Measurements from ENCODE around the gene PLPPR5. TPM values are rescaled to one million over a fixed set of nuclear protein-coding genes. Genes with fewer than 3 reads are reported as not detected.

Gene PLPPR5
- total and polyA plus RNA-seq, 9 of the 15 experiments (the other 6 are each of a cell fraction or from before 2014, with no cell fraction given): not detected

- 0% methylated on average over 4 of the region's 4 CpGs for WGBS (ENCODE audit: insufficient coverage, low coverage, missing lambda C conversion rate)
- Histone ChIP-seq H2AFZ (ENCODE audit: low read depth, low read length) (no peak overlapping the region), H3K27me3 (ENCODE audit: control insufficient read depth in 2 of 2, insufficient read depth in 2 of 2, low read length in 2 of 2) (no peaks in the 10 kb centered on the region), H3K4me2 (ENCODE audit: insufficient read depth, low read length) (no peak overlapping the region), H3K4me3 (no peak overlapping the region), H3K9ac (ENCODE audit: insufficient read depth in 1 of 2, low read depth in 2 of 2, low read length in 2 of 2) (no peak overlapping the region), H3K9me3 (replicated peaks; ENCODE audit: control insufficient read depth, insufficient read depth, low read depth, low read length) (no peaks in the 10 kb centered on the region), H3K9me1 (ENCODE audit: control insufficient read depth, insufficient read depth, low read length) (no peaks in the 10 kb centered on the region), H3K4me1 (replicated peaks in 1 of 2; ENCODE audit: control insufficient read depth in 2 of 2, insufficient read depth in 2 of 2, low read length in 2 of 2) (no peaks in the 10 kb centered on the region), H3K27ac (ENCODE audit: extremely low read depth, low read depth, low read length) (no peak overlapping the region), H4K20me1 (replicated peaks; ENCODE audit: control insufficient read depth, insufficient read depth, low read length) (no peaks in the 10 kb centered on the region), H3K79me2 (ENCODE audit: control insufficient read depth, insufficient read depth, low read length) (no peaks in the 10 kb centered on the region), H3K36me3 (ENCODE audit: control insufficient read depth, insufficient read depth, low read length) (no peaks in the 10 kb centered on the region)
- POLR2A ChIA-PET: no interaction called here
- FAIRE-seq (no peak), ATAC-seq (no peak), DNase-seq (ENCODE audit: extremely low read depth in 1 of 4, low spot score in 3 of 4) (no peak)
- intact Hi-C loops (cut with micrococcal nuclease): no loop called here
- CTCF ChIA-PET (ENCODE audit: low intra/inter-chr PET ratio): no interaction called here
- no TSS peak for BruUV-seq (replicated peaks)
- in situ Hi-C loops (cut with MboI): no loop called here
- TF ChIP-seq HMGN3 (IDR thresholded peaks at IDR 0.05; ENCODE audit: borderline replicate concordance, extremely low read depth, insufficient read length, low read depth, low read length): no peak
- TF ChIP-seq HDAC2 (IDR thresholded peaks at IDR 0.05): no peak
- TF ChIP-seq ZNF41 (CRISPR knock-in tag; conservative IDR thresholded peaks at IDR 0.05): no peak
- no peak for TF ChIP-seq NCOR1 (IDR thresholded peaks at IDR 0.05)
- TF ChIP-seq KLF16 (IDR thresholded peaks at IDR 0.05): no peak
- no peak for TF ChIP-seq REST (IDR thresholded peaks at IDR 0.05; ENCODE audit: borderline replicate concordance)
- no peak for TF ChIP-seq REST (CRISPR knock-in tag; IDR thresholded peaks at IDR 0.05; ENCODE audit: low read depth)
- no peak for TF ChIP-seq KHSRP (IDR thresholded peaks at IDR 0.05)
- TF ChIP-seq AFF4 (CRISPR knock-in tag; IDR thresholded peaks at IDR 0.05): no peak
- TF ChIP-seq RBM25 (IDR thresholded peaks at IDR 0.05; ENCODE audit: low read depth, low read length, severe bottlenecking): no peak
- TF ChIP-seq CEBPG (CRISPR knock-in tag; IDR thresholded peaks at IDR 0.05): no peak
- TF ChIP-seq CEBPG (tag; conservative IDR thresholded peaks at IDR 0.05 in 1 of 2, IDR thresholded peaks at IDR 0.05 in 1 of 2): no peak
These were observed 64.5 kb downstream of the PLPPR5 start for GRCh38 chr1:98940069-98940721.
